ENCODE results near the gene RAMP3.
"Not testable (repeated sequence)": the region's sequence is repeated elsewhere in the genome, so short reads cannot be mapped to it uniquely, and the experiment has no call there.

The RAMP3 gene

DNA sequence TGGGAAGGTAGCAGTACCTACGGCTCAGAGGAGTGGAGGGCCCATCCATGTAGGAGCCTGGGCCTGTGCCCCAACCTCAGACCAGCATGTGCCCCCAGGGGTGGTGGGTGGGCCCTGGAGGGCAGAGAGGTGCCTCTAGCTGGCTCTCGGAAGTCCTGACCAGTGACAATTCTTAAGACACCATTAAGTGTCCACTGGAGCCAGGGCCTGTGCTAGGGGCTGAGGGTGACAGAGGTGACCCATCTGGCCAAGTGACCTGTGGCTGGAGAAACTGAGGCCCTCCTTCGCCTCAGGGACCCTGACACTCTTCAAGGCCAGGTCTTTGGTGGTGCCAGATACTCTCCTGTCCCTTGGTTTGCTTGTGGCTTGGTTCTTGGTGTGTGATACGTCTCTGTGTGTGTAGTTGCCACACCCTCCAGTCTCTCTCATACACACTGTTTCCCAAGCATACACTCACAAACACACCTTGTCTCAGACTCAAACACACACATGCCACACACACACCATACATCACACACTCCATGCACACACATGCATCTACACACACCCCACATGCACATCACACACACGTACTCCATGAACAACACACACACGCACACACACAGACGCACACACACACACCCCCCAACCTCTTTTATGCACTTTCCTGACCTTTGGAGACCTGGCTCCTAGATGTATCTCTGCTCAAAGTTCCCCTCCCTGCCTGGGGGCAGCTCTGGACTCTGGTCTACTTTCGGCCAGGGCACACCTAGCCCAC, 897 bp upstream of the RAMP3 start:
- no peak for DNase-seq (ENCODE audit: low read depth in 2 of 2)

- DNase-seq (ENCODE audit: low read depth in 2 of 2) = no peak
Observed at GRCh38 chr7:45157286-45157652, 322 bp upstream of the RAMP3 start.

DNA sequence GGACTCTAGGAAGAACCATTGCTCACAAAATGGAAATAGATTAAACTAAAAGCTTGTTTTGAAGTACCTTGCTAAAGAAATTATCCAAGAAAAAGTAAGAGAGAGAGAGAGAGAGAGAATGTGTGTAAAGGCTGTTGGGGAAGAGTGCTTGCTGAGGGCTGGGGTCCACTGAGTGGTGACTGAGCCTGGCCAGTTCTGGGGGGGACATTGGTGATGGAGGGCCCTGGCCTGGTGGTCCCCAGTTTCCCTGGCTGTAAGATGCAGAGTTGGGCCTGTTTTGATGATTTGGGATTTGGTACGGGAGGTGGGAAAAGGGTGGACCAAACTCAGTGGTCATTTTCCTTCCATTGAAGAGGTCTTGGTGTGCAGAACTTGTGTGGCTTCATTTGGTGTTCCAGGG, 880 bp downstream of the RAMP3 start:
- DNase-seq (ENCODE audit: low read depth in 2 of 2) = no peak

GRCh38 chr7:45159296-45159695, 1.7 kb downstream of the RAMP3 start:
- no peak for DNase-seq (ENCODE audit: low read depth in 2 of 2)

DNA sequence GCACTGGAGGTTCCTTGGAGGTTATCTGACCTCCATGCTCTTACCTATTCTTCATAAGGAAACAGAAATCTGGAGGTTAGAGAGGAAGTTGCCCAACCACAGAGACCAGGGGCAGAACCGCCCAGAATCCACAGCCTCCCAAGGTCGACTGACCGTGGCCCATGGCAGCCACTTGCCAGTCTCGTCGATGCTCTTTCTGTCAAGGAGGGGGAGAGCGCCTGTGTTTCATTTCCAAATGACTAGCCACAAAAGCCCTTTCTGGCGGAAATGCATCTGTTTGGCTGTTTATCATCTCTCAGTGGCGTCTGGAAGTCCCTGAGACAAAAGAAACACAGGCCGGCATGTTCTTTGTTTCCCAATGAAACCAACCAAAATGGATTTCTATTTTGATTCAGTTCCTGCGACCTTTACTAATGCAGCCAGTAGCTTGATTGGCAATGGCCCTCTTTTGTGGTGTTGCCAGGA, 2.9 kb downstream of the RAMP3 start:
- DNase-seq (ENCODE audit: low read depth in 2 of 2) = no peak

DNA sequence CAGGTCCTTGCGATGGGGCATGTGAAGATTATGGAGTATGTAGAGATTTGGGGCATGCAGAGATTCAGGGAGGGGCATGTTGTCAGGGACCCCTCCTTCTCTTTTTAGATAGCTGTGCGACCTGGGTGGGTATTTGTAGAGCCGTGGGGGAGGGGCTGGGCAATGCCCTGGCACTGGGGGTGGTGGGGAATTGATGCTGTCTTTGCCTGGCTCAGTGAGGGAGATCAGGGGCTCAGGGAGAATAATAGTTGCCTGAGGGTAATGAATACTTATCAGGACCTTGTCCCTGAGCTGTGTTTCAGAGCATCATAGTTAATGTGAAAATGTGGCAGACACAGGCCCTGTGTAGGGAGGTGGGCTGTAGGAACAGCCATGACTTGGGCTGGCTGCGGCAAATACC, 3.5 kb downstream of the RAMP3 start:
- no peak for DNase-seq (ENCODE audit: low read depth in 2 of 2)

GRCh38 chr7:45161842-45162241, 4.3 kb downstream of the RAMP3 start:
- DNase-seq (ENCODE audit: low read depth in 2 of 2) = no peak

GRCh38 chr7:45162311-45162845, 4.8 kb downstream of the RAMP3 start:
- no peak for DNase-seq (ENCODE audit: low read depth in 2 of 2)

- no peak for DNase-seq (ENCODE audit: low read depth in 2 of 2)
Observed at GRCh38 chr7:45162943-45163691, 5.5 kb downstream of the RAMP3 start.

DNA sequence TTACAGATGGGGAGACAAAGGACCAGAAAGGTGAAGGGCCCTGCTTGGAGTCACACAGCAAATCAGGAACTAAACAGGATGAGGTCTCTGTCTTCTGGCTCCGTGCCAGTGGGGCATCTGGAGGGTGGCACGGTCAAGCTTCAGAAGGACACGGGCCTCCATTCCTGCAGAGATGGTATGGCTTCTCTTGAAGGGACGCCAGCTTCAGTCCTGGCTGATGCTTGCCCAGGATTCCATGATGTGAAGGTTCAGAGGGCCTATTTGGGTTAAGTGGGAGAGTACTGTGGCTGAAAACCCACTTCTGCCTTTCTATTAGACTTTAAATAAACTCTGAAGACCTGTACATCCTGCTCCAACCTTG, 6.1 kb downstream of the RAMP3 start:
- DNase-seq (ENCODE audit: low read depth in 2 of 2) = no peak

DNA sequence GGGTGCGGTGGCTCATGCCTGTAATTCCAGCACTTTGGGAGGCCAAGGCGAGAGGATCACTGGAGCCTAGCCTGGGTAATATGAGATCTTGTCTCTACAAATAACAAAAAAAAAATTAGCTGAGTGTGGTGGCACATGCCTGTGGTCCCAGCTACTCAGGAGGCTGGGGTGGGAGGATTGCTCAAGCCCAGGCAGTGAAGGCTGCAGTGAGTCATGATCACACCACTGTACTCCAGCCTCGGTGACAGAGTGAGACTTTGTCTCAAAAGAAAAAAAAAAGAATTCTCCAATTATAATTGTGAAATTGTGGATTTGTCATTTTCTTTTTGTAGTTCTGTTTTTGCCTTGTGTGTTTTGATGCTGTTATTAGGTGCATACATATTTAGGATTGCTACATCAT, 6.7 kb downstream of the RAMP3 start:
- not testable (repeated sequence) for DNase-seq (ENCODE audit: low read depth in 2 of 2)

- no peak for DNase-seq (ENCODE audit: low read depth in 2 of 2)
Observed at GRCh38 chr7:45165857-45166256, 8.3 kb downstream of the RAMP3 start.

GRCh38 chr7:45171946-45172345, 14.4 kb downstream of the RAMP3 start:
- no peak for DNase-seq (ENCODE audit: low read depth in 2 of 2)

DNA sequence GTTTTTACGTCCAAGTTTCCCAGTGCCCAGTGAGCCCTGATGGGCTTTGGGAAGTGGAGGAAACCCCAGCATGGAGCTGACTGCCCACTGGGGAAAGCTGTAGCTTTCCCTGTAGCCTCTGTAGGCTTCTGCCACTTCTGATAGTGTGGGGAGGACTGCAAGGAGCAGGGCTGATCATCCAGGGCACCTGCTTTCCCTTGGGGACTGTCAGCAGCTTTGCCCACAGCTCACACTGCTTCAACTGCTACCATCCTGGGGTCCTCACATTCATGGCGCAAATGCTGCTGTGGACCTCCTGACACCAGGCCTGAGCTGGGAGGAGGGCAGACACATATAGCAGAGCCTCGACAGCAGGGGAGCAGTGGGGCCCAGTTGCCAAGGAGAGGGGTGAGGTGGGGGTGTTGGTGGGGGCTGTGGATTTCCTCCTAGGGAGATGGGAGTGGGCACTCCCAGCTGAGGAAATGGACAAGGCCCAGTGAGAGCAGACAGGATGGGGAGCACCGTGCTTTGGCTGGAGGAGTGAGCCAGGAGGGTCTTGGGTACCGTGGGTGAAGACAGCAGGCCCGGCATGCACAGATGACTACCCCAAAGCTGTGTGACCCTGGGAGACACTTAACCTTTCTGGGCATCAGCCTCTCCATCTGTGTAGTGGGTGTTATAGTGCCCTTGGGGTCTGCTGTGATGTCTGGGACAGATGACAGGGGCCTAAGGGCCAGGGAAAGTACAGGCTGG, 16.2 kb downstream of the RAMP3 start:
- no peak for DNase-seq (ENCODE audit: low read depth in 2 of 2)

GRCh38 chr7:45174328-45174610, 16.7 kb downstream of the RAMP3 start:
- DNase-seq (ENCODE audit: low read depth in 2 of 2) = no peak

DNA sequence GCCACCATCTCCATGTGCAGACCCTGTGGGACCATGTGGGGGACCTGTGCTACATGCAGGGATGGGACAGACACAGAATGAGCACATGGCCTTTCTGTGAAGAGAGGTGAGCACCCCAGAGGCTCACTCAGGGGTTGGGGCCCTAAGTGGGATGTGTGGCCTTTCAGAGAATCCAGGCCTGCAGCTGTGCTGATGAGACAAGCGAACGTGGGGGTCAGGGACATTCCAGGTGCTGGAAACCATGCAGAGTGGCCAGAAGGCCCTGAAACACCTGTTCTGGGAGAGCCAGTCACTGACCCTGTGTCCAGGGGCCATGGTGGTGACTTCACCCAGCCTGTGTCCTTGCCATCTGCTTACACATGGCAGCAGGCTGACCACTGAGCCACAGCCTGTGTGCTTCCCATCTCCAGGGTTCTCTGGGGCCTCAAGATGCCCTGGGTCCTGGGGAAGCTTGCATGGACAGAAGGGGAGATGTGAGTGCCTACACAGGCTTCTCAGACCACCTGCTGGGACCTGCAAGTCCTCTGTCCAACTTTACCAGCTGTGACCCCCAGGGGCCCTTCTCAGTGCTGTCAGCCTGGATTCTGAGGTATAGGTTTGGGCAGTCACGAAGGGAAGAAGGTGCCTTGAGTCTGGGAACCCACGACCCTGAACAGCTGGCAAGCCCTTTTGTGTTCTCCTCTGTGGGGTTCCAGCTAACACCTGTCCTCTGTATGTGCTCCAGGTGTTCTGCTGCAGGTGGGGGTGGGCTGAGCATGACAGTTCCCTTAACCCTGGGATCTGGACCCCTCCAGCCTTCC, 17.6 kb downstream of the RAMP3 start:
- DNase-seq (ENCODE audit: low read depth in 2 of 2) = no peak

GRCh38 chr7:45176091-45176490, 18.5 kb downstream of the RAMP3 start:
- DNase-seq (ENCODE audit: low read depth in 2 of 2) = no peak

DNA sequence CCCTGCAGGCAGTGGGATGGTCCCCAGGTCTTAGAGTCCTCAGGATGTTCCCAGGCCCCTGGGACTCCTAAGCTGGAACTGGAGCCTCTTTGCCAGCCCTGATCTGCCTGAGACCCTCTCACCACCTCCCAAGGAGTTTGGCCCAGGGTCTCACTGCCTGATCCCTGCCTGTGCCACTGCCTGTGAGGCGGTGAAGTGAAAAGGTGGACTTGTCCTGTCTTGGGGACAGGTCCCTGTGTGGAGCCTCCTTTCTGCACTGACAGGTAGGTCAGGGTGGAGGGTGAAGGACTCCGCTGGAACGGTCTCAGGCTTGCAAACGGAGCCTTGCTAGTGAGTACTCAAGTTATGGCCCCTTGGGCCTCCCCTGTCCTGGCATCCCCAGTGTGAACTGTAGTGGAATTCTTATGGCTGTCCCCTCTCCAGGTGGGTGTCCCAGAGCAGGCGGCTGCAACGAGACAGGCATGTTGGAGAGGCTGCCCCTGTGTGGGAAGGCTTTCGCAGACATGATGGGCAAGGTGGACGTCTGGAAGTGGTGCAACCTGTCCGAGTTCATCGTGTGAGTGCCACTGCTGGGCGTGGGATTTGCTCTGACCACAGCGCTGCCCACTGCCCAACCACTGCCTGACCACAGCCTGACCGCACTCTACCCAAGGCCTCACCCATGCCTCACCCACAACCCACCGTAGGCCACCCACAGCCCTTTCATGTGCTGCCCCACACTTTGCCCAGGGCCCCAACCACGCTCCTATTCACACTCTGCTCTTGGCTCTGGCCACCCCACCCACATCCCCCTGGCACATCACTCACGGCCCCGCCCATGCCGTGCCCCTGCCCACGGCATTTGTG, 19.5 kb downstream of the RAMP3 start:
- no peak for DNase-seq (ENCODE audit: low read depth in 2 of 2)

DNA sequence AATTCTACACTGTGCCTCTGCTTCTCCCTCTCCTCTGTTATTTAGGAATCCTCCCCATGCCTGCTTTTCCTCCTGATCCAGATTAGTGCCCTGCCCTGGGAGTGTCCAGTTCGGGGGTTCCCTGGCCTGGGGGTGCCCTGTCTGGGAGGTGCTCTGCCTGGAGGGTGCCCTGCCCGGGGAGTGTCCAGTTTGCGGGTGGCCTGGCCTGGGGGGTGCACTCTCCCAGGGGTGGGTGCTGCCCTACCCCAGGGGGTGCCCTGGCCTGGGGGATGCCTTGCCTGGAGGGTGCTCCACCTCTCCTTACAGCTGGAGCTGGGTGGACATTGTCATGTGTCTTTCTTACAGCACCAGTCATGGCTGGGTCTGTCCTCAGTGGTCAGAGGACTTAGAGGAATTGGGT, 20.2 kb downstream of the RAMP3 start:
- DNase-seq (ENCODE audit: low read depth in 2 of 2) = no peak

DNA sequence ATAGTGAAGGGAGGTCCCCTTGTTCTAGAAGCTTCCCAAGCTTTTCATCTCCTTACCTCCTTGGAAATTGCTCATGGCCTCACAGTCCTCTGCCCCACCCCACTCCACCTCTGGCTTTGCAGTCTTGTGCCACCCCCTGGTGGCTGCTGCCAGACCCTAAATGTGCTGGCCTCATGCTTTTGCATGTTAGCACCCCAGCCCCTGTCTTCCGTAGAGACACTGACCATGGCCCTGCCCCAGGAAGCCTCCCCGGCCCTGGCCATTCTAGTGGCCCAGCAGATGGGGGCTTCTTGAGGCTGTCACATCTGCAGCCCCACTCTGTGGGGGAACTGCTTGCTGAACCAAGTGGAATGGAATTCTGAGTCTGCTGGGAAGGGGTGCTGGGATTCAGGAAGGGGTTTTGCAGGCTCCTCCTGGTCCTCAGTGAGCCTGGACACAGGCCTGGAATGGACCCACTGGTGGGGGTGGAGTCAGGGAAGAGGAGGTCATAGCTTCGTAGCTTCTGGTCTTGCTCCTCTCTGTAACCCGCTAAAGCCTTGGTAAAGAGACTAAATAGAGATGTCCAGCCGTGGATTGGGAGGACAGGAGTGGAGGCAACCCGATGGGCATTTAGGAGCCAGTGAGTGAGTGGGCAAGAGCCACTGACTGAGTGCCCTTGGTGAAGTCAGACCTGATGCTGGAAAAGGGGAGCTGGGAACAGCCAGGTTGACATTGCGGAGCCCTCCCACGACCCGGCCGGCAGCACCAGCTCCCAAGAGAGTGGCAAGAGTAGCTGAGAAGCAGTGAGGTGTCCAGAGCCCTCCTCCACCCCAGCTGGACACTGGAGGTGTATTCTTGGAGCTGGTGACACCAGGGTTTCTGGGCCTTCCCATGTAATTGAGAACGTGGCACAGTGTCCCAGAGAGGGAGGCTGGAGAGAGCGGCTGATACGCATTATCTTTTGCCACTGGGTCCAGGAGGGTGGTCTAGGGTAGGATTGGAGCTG, 20.9 kb downstream of the RAMP3 start:
- no peak for DNase-seq (ENCODE audit: low read depth in 2 of 2)

All from stimulated activated CD8-positive, alpha-beta memory T cell treated with anti-CD3 and anti-CD28 coated beads, Interleukin-2, amount 100 ng/mL, for 1 hour (primary cell).